ENCODE measurements around the gene ABCC2.

- TF ChIP-seq CTCF (IDR thresholded peaks at IDR 0.05) (no peak), POLR2A (IDR thresholded peaks at IDR 0.05) (no peak)
Observed at GRCh38 chr10:99785646-99786045, 3.2 kb downstream of the ABCC2 start.
